H9 (cell line): ENCODE results near the gene C1orf116. TPM values are rescaled to one million over a fixed set of nuclear protein-coding genes. Genes with fewer than 3 reads are reported as not detected.

Experiments
- DNase-seq: peaks from one replicate; pipeline ENCODE4 v3.0.0-alpha.2; 2017
- H2AFZ ChIP-seq: one replicate; pipeline ENCODE4 v1.6.1; 2013; ENCODE audit warnings: mild to moderate bottlenecking, low read length, control low read depth, moderate library complexity
- H2AK5ac ChIP-seq: 2 replicates; pipeline ENCODE4 v1.6.1; 2013; ENCODE audit warnings: low read length, control low read depth, mixed read lengths; ENCODE audit not compliant: insufficient read length
- H2BK120ac ChIP-seq: one replicate; pipeline ENCODE4 v1.6.1; 2013; ENCODE audit warnings: low read depth, mild to moderate bottlenecking, low read length, control low read depth, inconsistent platforms; ENCODE audit not compliant: poor library complexity, severe bottlenecking
- H2BK12ac ChIP-seq: 2 replicates; pipeline ENCODE4 v1.6.1; 2013; ENCODE audit warnings: low read length, control low read depth, mixed read lengths, low read depth; ENCODE audit not compliant: insufficient read length
- H2BK15ac ChIP-seq: 2 replicates; pipeline ENCODE4 v1.6.1; 2013; ENCODE audit warnings: low read depth, low read length, control low read depth
- H2BK20ac ChIP-seq: one replicate; pipeline ENCODE4 v1.6.1; 2013; ENCODE audit warnings: low read depth, mild to moderate bottlenecking, low read length, control low read depth, inconsistent platforms; ENCODE audit not compliant: poor library complexity, severe bottlenecking
- H2BK5ac ChIP-seq: 2 replicates; pipeline ENCODE4 v1.6.1; 2013; ENCODE audit warnings: low read length, control low read depth, mixed read lengths; ENCODE audit not compliant: insufficient read length
- H3K14ac ChIP-seq: 2 replicates; pipeline ENCODE4 v1.6.1; 2013; ENCODE audit warnings: low read length, control low read depth; ENCODE audit not compliant: insufficient read depth
- H3K18ac ChIP-seq: 2 replicates; pipeline ENCODE4 v1.6.1; 2013; ENCODE audit warnings: low read depth, mild to moderate bottlenecking, mixed read lengths, low read length, control low read depth; ENCODE audit not compliant: insufficient read length
- H3K23ac ChIP-seq: 2 replicates; pipeline ENCODE4 v1.6.1; 2013; ENCODE audit warnings: low read length, control low read depth, mixed read lengths, low read depth; ENCODE audit not compliant: insufficient read length
- H3K23me2 ChIP-seq: 2 replicates; pipeline ENCODE4 v1.6.1; 2013; ENCODE audit warnings: low read depth, mild to moderate bottlenecking, mixed read lengths, low read length, control low read depth; ENCODE audit not compliant: insufficient read length, poor library complexity, severe bottlenecking
- H3K27ac ChIP-seq: 2 replicates; pipeline ENCODE4 v1.5.1; 2013; ENCODE audit warnings: low read length, control low read depth, mixed read lengths, low read depth; ENCODE audit not compliant: insufficient read length
- H3K27me3 ChIP-seq: 2 replicates; pipeline ENCODE4 v1.6.1; 2013; ENCODE audit warnings: low read length, control low read depth, inconsistent platforms; ENCODE audit not compliant: insufficient read depth
- H3K4ac ChIP-seq: 2 replicates; pipeline ENCODE4 v1.6.1; 2013; ENCODE audit warnings: low read depth, mild to moderate bottlenecking, control low read depth, inconsistent platforms, low read length, moderate library complexity
- H3K4me1 ChIP-seq: 2 replicates; pipeline ENCODE4 v1.6.1; 2013; ENCODE audit warnings: low read length, control low read depth, inconsistent platforms; ENCODE audit not compliant: insufficient read depth
- H3K4me2 ChIP-seq: 2 replicates; pipeline ENCODE4 v1.6.1; 2013; ENCODE audit warnings: low read length, control low read depth, mixed read lengths; ENCODE audit not compliant: insufficient read length, insufficient read depth
- H3K56ac ChIP-seq: 2 replicates; pipeline ENCODE4 v1.6.1; 2013; ENCODE audit warnings: low read depth, mild to moderate bottlenecking, mixed read lengths, low read length, control low read depth; ENCODE audit not compliant: insufficient read length
- H3K79me1 ChIP-seq: 2 replicates; pipeline ENCODE4 v1.6.1; 2013; ENCODE audit warnings: low read depth, mild to moderate bottlenecking, moderate library complexity, low read length, control low read depth, inconsistent platforms; ENCODE audit not compliant: insufficient read depth, poor library complexity, severe bottlenecking
- H3K79me2 ChIP-seq: 2 replicates; pipeline ENCODE4 v1.6.1; 2013; ENCODE audit warnings: low read length, control low read depth, inconsistent platforms; ENCODE audit not compliant: insufficient read depth
- H3K9ac ChIP-seq: 2 replicates; pipeline ENCODE4 v1.6.1; 2013; ENCODE audit warnings: low read length, control low read depth, mixed read lengths; ENCODE audit not compliant: insufficient read length; ENCODE audit errors: extremely low read depth
- H3K9me3 ChIP-seq: one replicate; pipeline ENCODE4 v1.6.1; 2013; ENCODE audit warnings: low read depth, low read length, inconsistent platforms; ENCODE audit not compliant: control insufficient read depth
- H3T11ph ChIP-seq: one replicate; pipeline ENCODE4 v1.6.1; 2013; ENCODE audit warnings: mild to moderate bottlenecking, low read length, control low read depth, inconsistent platforms
- H4K20me1 ChIP-seq: one replicate; pipeline ENCODE4 v1.6.1; 2013; ENCODE audit not compliant: control insufficient read depth, insufficient read length, insufficient read depth
- H4K5ac ChIP-seq: 2 replicates; pipeline ENCODE4 v1.6.1; 2013; ENCODE audit warnings: low read depth, mild to moderate bottlenecking, mixed read lengths, low read length, control low read depth; ENCODE audit not compliant: insufficient read length
- H4K8ac ChIP-seq: replicated peaks from 2 replicates; pipeline ENCODE4 v1.6.1; 2013; ENCODE audit warnings: low read length, control low read depth, mixed read lengths, low read depth; ENCODE audit not compliant: insufficient read length
- H4K91ac ChIP-seq: 2 replicates; pipeline ENCODE4 v1.6.1; 2013; ENCODE audit warnings: low read depth, mild to moderate bottlenecking, moderate library complexity, mixed read lengths, low read length, control low read depth; ENCODE audit not compliant: insufficient read length
- H3K27ac Mint-ChIP-seq, 3 experiments: 2 replicates in 2 of 3; 3 replicates in 1 of 3; pipeline ENCODE4 v1.8.0; 2020 to 2021; ENCODE audit warnings: mixed read lengths in 3 of 3, mild to moderate bottlenecking in 1 of 3, moderate library complexity in 1 of 3
- H3K27me3 Mint-ChIP-seq: 2 replicates; pipeline ENCODE4 v1.8.0; 2021; ENCODE audit warnings: low read depth, mild to moderate bottlenecking, moderate library complexity, mixed read lengths
- H3K36me3 Mint-ChIP-seq, 3 experiments: 2 replicates in 2 of 3; 3 replicates in 1 of 3; pipeline ENCODE4 v1.8.0; 2020 to 2021; ENCODE audit warnings: low read depth in 3 of 3, mixed read lengths in 3 of 3; ENCODE audit not compliant: insufficient read depth in 1 of 3
- H3K4me1 Mint-ChIP-seq, 2 experiments: 2 replicates each; pipeline ENCODE4 v1.8.0; 2020; ENCODE audit warnings: mixed read lengths in 2 of 2
- H3K4me3 Mint-ChIP-seq, 2 experiments: 2 replicates in 1 of 2; 3 replicates in 1 of 2; pipeline ENCODE4 v1.8.0; 2020 to 2021; ENCODE audit warnings: mild to moderate bottlenecking in 2 of 2, mixed read lengths in 2 of 2, moderate library complexity in 1 of 2
- H3K9me3 Mint-ChIP-seq, 2 experiments: 2 replicates in 1 of 2; 3 replicates in 1 of 2; pipeline ENCODE4 v1.8.0; 2020; ENCODE audit warnings: mild to moderate bottlenecking in 2 of 2, mixed read lengths in 2 of 2, moderate library complexity in 1 of 2
- CTCF ChIP-seq: fragments of 200-600 bp; sonication (generic); conservative IDR thresholded peaks from 3 replicates; pipeline ENCODE4 v1.8.0; 2021; ENCODE audit warnings: antibody characterized with exemption, mild to moderate bottlenecking
- WGBS: extraction: QIAGEN DNeasy Blood & Tissue Kit; methylation state at CpG from one replicate; pipeline ENCODE4 v1.1.7; 2013; ENCODE audit warnings: missing lambda C conversion rate, low lambda C conversion rate, mixed read lengths; ENCODE audit not compliant: insufficient read length; ENCODE audit errors: extremely low coverage; 5-methylcytosine and 5-hydroxymethylcytosine counted together
- total RNA-seq: library from RNA; stranded (reverse); gene quantifications from 2 replicates; pipeline ENCODE4 v1.2.1, GENCODE V29; 2021

C1orf116 gene
- total RNA-seq, 1 experiment from 2014 or later = 0.48 TPM

DNA sequence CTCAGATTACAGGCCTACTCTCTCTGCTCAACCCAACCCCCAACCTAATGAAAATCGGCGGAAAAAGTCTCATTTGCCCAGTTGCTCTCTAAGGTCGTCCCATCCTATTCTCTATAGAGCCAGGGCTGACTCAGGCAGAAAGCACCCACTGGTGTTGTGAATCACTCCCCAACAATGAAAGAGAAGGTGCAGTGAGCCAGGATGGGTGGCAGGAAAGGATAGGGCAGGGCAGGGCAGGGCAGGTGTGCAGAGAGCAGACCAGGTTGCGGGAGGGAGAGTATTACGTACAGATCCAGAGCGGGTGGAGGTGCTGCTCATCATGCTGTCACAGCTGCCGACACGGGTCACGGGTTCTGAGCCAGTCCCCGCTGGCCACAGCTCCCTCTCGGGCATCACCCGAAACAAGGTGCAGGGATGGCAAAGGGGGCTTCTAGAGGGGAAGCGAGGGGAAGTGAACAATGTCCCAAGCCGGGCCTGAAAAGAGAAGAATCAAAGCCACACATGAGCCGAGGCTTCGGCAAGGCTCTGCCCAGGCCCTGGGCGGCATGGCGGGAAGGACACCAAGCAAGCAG lies 5.3 kb downstream of the C1orf116 start:
- H2BK20ac ChIP-seq = no peak overlapping the region
- H2BK12ac ChIP-seq = no peak overlapping the region
- H3K79me2 ChIP-seq = no peaks in the 10 kb centered on the region; the same call in 1 of the 2 replicates
- H4K91ac ChIP-seq = no peak overlapping the region
- H4K8ac ChIP-seq = no peak overlapping the region
- WGBS = no CpG with 5 or more reads among the region's 18 CpGs
- no peak overlapping the region for H3K4ac ChIP-seq
- DNase-seq = no peak
- H3K27me3 Mint-ChIP-seq = no peaks in the 10 kb centered on the region
- no peak overlapping the region; the same call in 1 of the 2 replicates for H3K14ac ChIP-seq
- no peaks in the 10 kb centered on the region for H3K79me1 ChIP-seq
- H2AK5ac ChIP-seq = no peak overlapping the region
- H3K18ac ChIP-seq = no peak overlapping the region
- H3K9ac ChIP-seq = no peak overlapping the region
- no peaks in the 10 kb centered on the region for H4K20me1 ChIP-seq
- no peaks in the 10 kb centered on the region for H3K9me3 Mint-ChIP-seq
- no peak overlapping the region for H2BK5ac ChIP-seq
- no peak overlapping the region for H4K5ac ChIP-seq
- peaks cover 42 to 48% of the 10 kb centered on the region in 2 experiments for H3K4me1 Mint-ChIP-seq
- H3T11ph ChIP-seq = no peak overlapping the region
- H3K9me3 ChIP-seq = no peaks in the 10 kb centered on the region
- H3K23ac ChIP-seq = no peak overlapping the region
- H3K27ac Mint-ChIP-seq = peak overlapping the region in 2 of 3 experiments; percentile 8 to 52; a peak in 2 of 7 replicates
- no peaks in the 10 kb centered on the region; a peak in 1 of 7 replicates for H3K36me3 Mint-ChIP-seq
- H3K27me3 ChIP-seq = no peaks in the 10 kb centered on the region
- H2BK120ac ChIP-seq = no peak overlapping the region
- H2AFZ ChIP-seq = no peak overlapping the region
- H3K56ac ChIP-seq = no peak overlapping the region
- H3K4me2 ChIP-seq = no peak overlapping the region
- TF ChIP-seq CTCF = no peak
- no peaks in the 10 kb centered on the region for H3K23me2 ChIP-seq
- no peak overlapping the region for H3K27ac ChIP-seq
- H3K4me3 Mint-ChIP-seq = no peak overlapping the region; a peak in 1 of 5 replicates
- H3K4me1 ChIP-seq = peaks cover 26% of the 10 kb centered on the region
- no peak overlapping the region for H2BK15ac ChIP-seq
